Mesothelial cell of epicardium (in vitro differentiated cells): ENCODE data around the gene ARAP1. TPM values are rescaled to one million over a fixed set of nuclear protein-coding genes. Genes with fewer than 3 reads are reported as not detected.

Experiments
- DNase-seq, 2 experiments: peaks; one replicate each; pipeline ENCODE4 v3.0.0; 2021; ENCODE audit warnings: low spot score in 2 of 2; ENCODE audit not compliant: unreplicated experiment in 2 of 2
- H3K27ac Mint-ChIP-seq: 2 replicates; pipeline ENCODE4 v1.8.0; 2021; ENCODE audit warnings: mixed read lengths
- H3K27me3 Mint-ChIP-seq: 2 replicates; pipeline ENCODE4 v1.8.0; 2021; ENCODE audit warnings: low read depth, mixed read lengths
- H3K36me3 Mint-ChIP-seq: 2 replicates; pipeline ENCODE4 v1.8.0; 2021; ENCODE audit warnings: mixed read lengths
- H3K4me1 Mint-ChIP-seq: 2 replicates; pipeline ENCODE4 v1.8.0; 2021; ENCODE audit warnings: mixed read lengths
- H3K4me3 Mint-ChIP-seq: 2 replicates; pipeline ENCODE4 v1.8.0; 2021; ENCODE audit warnings: mild to moderate bottlenecking, moderate library complexity, mixed read lengths
- H3K9me3 Mint-ChIP-seq: 2 replicates; pipeline ENCODE4 v1.8.0; 2021; ENCODE audit warnings: mixed read lengths
- CTCF ChIP-seq: fragments of 200-600 bp; sonication (generic); IDR thresholded peaks from one replicate; pipeline ENCODE4 v1.5.0; 2021; ENCODE audit warnings: antibody characterized with exemption; ENCODE audit not compliant: unreplicated experiment
- total RNA-seq: library from RNA; stranded (reverse); gene quantifications from 3 replicates; pipeline ENCODE4 v1.2.1, GENCODE V29; 2021

The ARAP1 gene
- total RNA-seq, 1 donor from 2014 or later: 155 TPM

GRCh38 chr11:72744474-72744873 lies 7.7 kb downstream of the ARAP1 start:
- TF ChIP-seq CTCF: no peak
- Mint-ChIP-seq H3K4me1 (peaks cover 25% of the 10 kb centered on the region), H3K36me3 (no peaks in the 10 kb centered on the region), H3K27me3 (no peaks in the 10 kb centered on the region), H3K9me3 (no peaks in the 10 kb centered on the region), H3K4me3 (no peak overlapping the region), H3K27ac (no peak overlapping the region)
- no peak for DNase-seq

- Mint-ChIP-seq H3K4me1 (peaks cover 25% of the 10 kb centered on the region), H3K9me3 (no peaks in the 10 kb centered on the region), H3K27me3 (no peaks in the 10 kb centered on the region), H3K27ac (no peak overlapping the region), H3K4me3 (no peak overlapping the region), H3K36me3 (no peaks in the 10 kb centered on the region)
- no peak for DNase-seq
- no peak for TF ChIP-seq CTCF
Observed at GRCh38 chr11:72743321-72744221, 8.6 kb downstream of the ARAP1 start.

GRCh38 chr11:72742513-72743320 lies 9.5 kb downstream of the ARAP1 start:
- no peak for DNase-seq
- no peaks in the 10 kb centered on the region for H3K36me3 Mint-ChIP-seq
- no peak overlapping the region for H3K27ac Mint-ChIP-seq
- no peaks in the 10 kb centered on the region for H3K9me3 Mint-ChIP-seq
- no peak for TF ChIP-seq CTCF
- peaks cover 25% of the 10 kb centered on the region for H3K4me1 Mint-ChIP-seq
- H3K27me3 Mint-ChIP-seq: no peaks in the 10 kb centered on the region
- no peak overlapping the region for H3K4me3 Mint-ChIP-seq

GRCh38 chr11:72741849-72742512 lies 10.2 kb downstream of the ARAP1 start:
- Mint-ChIP-seq H3K9me3 (no peaks in the 10 kb centered on the region), H3K27ac (no peak overlapping the region)

More at GRCh38 chr11:72741849-72742512, 10.2 kb downstream of the ARAP1 start:
- Mint-ChIP-seq H3K4me3 (no peak overlapping the region), H3K36me3 (no peaks in the 10 kb centered on the region), H3K27me3 (no peaks in the 10 kb centered on the region), H3K4me1 (peaks cover 30% of the 10 kb centered on the region)
- no peak for TF ChIP-seq CTCF
- no peak for DNase-seq
